SH-SY5Y (cell line): ENCODE data around the gene ARHGEF40.

ENCODE experiments used
- GATA2 ChIP-seq: IDR thresholded peaks from 2 replicates; pipeline ENCODE4 v1.6.1; 2011; ENCODE audit warnings: mild to moderate bottlenecking, low read depth, low read length
- GATA3 ChIP-seq: IDR thresholded peaks from 2 replicates; pipeline ENCODE4 v1.6.1; 2011; ENCODE audit warnings: low read depth, mild to moderate bottlenecking, low read length, moderate library complexity

The ARHGEF40 gene

DNA sequence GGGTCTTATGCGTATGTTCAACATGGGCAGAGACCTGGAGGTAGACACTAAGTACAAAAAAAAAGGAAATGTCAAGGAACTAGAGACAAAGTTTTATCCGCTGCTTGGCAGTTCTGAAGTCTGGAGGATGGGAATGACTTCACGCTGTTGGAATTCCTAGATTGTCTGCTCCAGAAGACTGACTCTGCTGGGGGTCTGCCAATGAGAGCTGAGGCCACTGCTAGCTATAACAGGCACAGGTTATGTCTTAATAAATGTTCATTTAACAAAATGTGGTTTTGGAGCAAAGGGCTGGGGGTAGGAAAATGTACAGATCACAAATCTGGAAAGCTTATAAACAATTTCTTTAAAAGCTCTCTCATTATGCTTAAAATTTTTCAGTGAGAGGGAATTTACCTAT lies 6.6 kb upstream of the ARHGEF40 start:
- no peak for TF ChIP-seq GATA2
- TF ChIP-seq GATA3 = no peak

GRCh38 chr14:21066882-21067502 lies 3.1 kb upstream of the ARHGEF40 start:
- TF ChIP-seq GATA3 = no peak
- TF ChIP-seq GATA2 = no peak

DNA sequence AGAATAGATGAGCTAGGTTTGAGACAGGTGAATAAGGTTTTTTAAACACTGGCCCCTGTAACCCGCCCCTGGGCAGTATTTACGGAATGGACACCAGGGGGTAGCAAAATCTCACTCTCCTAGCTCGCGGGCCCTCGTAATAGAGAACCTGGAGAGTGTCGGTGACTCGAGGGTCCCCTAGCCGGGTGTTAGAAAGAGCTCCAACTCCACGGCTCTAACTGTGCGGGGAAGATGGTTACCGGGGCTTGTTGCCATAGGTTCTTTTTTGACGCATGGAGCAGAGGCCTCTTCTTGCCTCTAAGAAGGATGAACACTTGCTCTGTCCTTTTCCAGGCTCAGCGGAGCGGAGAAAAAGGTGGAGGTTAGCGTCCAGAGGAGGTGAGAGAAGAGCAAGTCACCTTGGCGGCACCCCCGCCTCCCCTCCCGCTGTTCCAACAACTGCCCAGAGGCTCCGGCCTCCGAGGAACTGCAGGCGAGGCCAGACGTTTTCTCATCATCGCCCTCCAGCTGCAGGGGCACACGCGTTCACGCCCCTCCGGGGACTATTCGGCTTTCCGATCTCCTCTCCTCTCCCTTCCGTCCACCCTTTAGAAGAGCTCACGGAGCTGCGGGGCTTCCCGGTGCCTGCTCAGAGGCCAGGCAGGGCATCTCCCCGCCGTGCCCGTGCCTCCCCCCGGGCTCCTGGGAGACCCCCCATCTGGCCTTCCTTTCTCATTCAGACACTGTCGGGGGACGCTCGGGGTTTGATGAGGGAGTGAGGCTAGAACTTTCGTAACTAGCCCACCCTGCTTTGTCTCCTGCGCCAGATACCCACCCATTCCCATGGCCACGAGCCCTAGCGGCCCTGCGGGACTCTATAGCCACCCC lies 1.4 kb upstream of the ARHGEF40 start:
- TF ChIP-seq GATA3 (no peak), GATA2 (no peak)

- TF ChIP-seq GATA3 (no peak), GATA2 (no peak)
These were observed 569 bp upstream of the ARHGEF40 start for GRCh38 chr14:21069388-21070082.

DNA sequence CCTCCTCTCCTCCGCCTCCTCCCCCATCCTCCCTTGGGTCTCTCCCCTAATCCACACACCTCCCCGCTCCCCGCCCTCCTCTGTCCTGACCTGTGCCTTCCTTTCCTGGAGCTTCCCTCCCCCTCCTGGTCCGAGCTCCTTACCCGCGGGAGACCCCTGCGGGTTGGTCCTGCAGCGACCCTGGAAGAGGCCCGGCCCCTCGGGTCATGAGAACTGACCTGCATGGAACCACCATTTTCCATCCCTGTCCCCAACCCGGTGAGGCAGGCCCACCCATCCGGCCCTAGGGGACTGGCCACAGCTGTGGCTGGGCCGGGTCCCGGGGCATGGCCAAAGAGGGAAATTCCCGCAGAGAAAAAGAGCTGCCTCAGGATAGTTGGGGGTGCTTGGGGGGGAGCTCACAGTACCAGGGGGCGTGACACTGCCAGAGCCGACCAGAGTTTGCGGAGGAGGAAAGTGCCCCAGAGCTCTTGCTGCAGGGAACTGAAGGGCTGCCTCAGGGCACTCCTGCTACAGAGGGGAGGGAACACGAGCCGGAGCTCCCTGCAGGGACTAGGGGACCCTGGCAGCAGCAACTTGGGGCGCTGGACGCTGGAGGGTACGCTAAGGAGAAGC lies 613 bp downstream of the ARHGEF40 start:
- TF ChIP-seq GATA3 (no peak), GATA2 (no peak)

GRCh38 chr14:21071225-21072030 lies 1.3 kb downstream of the ARHGEF40 start:
- TF ChIP-seq GATA2 (no peak), GATA3 (no peak)

DNA sequence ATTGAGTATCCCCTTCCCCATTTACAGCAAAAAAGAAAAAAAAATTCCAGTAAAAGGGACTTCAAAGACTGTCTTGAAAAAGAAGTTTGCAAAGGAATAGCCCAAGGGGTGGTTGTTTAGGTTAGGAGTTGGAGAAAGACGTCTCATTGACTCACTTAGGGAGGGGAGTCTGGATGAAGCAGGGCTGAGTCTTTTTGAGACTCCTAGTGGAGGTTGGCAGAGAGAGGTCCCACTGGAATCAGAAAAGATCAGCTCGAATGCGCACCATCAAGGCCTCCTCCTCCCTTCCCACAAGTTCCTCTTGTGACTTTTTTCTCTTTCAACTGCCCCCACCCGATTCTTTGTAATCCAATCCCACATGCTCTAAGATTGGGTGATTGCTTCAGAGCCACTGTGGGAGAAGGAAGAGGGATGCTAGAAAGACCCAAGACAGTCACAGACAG lies 1.9 kb downstream of the ARHGEF40 start:
- no peak for TF ChIP-seq GATA3
- TF ChIP-seq GATA2 = no peak

DNA sequence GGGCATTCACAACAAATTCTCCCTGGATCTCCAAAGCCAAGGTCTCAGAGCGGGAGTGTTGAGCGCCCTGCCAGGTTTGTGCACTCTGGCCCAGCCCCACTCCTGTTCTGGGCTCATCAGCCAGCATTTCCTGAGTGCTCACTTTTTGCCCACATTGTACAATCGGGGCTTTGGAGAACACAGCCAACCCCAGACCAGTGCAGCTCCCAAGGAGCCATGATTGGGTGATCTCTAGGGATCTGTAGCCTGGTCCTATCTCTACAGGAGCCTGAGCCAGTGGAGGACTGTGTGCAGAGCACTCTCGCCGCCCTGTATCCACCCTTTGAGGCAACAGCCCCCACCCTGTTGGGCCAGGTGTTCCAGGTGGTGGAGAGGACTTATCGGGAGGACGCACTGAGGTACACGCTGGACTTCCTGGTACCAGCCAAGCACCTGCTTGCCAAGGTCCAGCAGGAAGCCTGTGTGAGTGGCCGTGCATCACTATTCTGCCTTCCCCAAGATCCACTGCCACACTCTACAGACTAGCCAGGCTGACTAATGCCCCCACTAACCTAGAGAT lies 2.8 kb downstream of the ARHGEF40 start:
- TF ChIP-seq GATA2 (no peak), GATA3 (no peak)

GRCh38 chr14:21073921-21074320 lies 3.8 kb downstream of the ARHGEF40 start:
- no peak for TF ChIP-seq GATA3
- TF ChIP-seq GATA2 = no peak

DNA sequence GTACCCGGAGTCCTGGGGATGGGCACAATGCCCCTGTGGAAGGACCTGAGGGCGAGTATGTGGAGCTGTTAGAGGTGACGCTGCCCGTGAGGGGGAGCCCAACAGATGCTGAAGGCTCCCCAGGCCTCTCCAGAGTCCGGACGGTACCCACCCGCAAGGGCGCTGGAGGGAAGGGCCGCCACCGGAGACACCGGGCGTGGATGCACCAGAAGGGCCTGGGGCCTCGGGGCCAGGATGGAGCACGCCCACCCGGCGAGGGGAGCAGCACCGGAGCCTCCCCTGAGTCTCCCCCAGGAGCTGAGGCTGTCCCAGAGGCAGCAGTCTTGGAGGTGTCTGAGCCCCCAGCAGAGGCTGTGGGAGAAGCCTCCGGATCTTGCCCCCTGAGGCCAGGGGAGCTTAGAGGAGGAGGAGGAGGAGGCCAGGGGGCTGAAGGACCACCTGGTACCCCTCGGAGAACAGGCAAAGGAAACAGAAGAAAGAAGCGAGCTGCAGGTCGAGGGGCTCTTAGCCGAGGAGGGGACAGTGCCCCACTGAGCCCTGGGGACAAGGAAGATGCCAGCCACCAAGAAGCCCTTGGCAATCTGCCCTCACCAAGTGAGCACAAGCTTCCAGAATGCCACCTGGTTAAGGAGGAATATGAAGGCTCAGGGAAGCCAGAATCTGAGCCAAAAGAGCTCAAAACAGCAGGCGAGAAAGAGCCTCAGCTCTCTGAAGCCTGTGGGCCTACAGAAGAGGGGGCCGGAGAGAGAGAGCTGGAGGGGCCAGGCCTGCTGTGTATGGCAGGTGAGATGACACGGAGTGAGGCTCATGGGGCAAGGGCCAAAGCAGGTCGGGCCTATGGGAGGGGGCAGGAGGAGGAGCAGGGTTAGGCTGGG lies 4.5 kb downstream of the ARHGEF40 start:
- TF ChIP-seq GATA3 (no peak), GATA2 (no peak)

DNA sequence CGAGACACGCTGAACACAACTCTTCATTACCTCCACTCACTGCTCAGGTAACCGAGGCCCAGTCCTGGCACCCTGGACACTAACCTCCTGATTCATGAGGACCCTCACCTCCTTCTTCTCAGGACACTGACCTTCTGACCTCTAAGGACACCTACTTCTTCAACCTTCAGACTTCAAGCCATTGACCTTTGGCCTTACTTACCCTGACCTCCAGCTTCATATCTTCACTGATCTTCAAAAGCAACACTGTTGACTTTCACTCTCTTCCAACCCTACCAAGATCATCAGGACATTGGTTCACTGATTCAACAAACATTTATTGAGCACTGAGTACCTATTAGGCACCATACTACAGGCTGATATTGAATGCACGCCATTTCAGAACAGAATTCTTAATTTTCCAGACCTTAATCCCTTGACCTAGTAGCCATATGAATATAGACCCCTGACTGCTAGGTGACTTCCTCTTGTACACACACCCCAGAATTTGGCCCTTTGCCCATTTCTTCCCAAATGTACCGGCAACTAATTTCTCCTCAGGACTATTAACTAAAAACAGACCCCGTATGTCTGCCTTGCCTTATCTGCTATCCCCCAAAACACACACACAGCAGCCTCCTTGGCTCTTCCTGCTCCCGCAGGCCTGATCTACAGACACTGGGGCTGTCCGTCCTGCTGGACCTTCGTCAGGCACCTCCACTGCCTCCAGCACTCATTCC lies 5.8 kb downstream of the ARHGEF40 start:
- TF ChIP-seq GATA2 (no peak), GATA3 (no peak)

DNA sequence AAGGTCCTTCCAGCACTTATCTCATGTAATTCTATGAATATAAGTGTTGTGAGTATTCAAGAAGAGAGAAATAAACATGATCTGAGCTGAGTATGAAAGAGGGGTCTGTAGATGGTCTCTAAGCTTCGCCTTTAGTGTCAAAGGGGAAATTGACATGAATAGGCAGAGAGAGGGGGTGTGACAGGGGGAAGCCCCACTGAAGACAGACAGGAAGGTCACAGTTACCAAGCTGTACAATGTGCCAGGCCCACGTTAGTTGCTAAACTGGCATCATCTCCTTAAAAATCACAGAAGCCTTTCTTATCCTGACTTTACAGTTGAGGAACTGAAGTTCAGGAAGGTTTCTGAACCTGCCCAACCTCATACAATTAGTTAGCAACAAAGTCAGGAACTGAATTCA lies 7.6 kb downstream of the ARHGEF40 start:
- TF ChIP-seq GATA2 (no peak), GATA3 (no peak)

DNA sequence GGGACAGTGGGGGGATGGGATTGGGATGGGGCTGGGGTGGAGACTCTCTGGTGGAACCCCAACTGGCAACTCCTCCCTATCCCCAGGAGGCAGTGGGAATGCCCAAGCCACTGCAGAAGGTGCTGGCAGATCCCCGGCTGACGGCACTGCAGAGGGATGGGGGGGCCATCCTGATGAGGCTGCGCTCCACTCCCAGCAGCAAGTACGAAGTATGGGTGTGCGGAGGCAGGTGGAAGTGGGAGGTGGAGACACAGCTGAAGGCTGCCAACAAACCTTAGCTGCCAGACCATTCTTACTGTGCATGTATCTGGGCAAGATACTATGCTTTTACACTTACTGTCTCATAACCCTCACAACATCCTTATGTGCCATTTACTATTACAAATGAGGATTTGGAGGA lies 8.2 kb downstream of the ARHGEF40 start:
- TF ChIP-seq GATA2 = no peak
- no peak for TF ChIP-seq GATA3

DNA sequence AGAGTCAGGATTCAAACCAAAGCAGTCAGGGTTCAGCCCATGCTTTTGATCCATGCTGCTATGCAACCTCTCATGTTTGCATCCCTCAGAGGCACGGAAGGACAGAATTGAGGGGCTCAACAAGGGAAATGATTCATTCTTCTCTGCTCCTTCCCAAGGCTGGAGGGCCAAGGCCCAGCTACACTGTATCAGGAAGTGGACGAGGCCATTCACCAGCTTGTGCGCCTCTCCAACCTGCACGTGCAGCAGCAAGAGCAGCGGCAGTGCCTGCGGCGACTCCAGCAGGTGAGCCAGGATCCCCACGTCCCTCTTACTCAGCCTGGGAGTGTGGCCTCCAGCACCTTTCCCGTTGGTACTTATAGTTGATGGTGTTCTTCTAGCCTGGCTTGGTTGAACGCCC lies 8.6 kb downstream of the ARHGEF40 start:
- no peak for TF ChIP-seq GATA3
- TF ChIP-seq GATA2 = no peak
